Measurements from ENCODE around the gene RNF114. TPM values are rescaled to one million over a fixed set of nuclear protein-coding genes. Genes with fewer than 3 reads are reported as not detected.

Gene RNF114
- total RNA-seq, 1 donor from 2014 or later: 80.5 TPM

DNA sequence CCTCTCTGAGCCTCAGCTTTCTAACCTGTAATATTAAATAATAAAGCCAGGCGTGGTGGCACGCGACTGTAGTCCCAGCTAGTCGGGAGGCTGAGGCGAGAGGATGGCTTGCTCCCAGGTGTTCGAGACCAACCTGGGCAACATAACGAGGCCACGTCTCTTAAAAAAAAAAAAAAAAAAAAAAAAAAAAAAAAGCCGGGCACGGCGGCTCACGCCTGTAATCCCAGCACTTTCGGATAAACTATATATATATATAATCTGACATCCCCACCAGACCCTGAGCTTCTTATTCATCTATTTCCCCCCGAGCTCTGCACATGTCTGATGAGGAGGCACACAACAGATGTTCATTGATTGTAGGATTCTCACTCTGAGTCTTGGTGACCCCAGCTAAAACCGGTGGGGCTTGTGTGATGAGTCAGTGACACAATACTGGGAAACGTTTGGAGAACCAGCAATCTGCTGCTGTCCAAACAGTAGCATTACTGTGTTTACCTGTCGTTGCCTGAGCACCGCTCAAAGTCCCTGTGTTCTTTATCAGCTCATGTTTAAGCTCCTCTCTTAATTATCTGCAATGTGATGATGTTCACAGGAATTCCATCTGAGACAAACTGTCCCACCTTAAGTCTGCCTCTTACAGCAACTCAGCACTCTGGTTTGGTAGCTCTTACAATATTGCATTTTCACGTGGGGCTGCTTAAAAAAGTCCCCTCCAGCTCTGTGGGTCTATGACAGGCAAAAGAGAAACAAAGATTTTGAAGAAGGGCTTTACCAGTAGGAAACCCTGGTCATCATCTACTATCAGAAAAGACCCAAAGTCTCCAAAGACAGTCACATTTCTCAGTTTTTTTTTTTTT, 19.8 kb upstream of the RNF114 start:
- DNase-seq (ENCODE audit: low spot score) (no peak), ATAC-seq (peak; percentile 1)
- intact Hi-C loops (cut with DNase I): loop anchor here (10.0 kb wide), 1 partner anchor 302 kb away; no protein-coding TSS in a partner anchor

DNA sequence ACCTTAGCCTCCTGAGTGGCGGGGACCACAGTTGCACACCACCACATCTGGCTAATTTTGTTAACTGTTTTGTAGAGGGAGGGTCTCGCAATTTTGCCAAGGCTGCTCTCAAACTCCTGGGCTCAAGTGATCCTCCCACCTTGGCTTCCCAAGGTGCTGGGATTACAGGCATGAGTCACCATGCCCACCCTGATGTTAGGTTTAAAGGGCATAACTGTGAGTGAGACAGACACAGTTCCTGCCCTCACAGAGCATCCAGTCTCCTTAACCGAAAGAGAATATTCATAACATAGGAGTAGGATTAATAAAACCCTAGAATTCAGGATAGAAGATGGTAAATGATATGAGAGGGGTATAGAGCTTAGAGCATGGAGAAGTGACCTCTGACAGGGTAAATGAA, 17.8 kb upstream of the RNF114 start:
- DNase-seq (ENCODE audit: low spot score) (no peak), ATAC-seq (no peak)
- intact Hi-C loops (cut with DNase I): loop anchor here (10.0 kb wide), 1 partner anchor 304 kb away; no protein-coding TSS in a partner anchor

DNA sequence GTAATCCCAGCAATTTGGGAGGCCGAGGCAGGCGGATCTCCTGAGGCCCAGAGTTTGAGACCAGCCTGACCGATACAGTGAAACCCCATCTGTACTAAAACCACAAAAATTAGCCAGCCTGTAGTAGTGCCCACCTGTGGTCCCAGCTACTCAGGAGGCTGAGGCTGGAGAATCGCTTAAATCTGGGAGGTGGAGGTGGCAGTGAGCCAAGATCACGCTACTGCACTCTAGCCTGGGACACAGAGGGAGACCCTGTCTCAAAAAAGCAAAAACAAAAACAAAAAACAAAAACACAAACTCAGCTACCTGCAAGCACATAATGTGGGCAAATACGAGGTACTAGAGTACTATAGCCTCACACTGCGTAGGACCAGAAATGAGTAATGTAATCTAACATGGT, 17.2 kb upstream of the RNF114 start:
- intact Hi-C loops (cut with DNase I): loop anchor here (10.0 kb wide), 1 partner anchor 304 kb away; no protein-coding TSS in a partner anchor
- no peak for ATAC-seq
- no peak for DNase-seq (ENCODE audit: low spot score)

DNA sequence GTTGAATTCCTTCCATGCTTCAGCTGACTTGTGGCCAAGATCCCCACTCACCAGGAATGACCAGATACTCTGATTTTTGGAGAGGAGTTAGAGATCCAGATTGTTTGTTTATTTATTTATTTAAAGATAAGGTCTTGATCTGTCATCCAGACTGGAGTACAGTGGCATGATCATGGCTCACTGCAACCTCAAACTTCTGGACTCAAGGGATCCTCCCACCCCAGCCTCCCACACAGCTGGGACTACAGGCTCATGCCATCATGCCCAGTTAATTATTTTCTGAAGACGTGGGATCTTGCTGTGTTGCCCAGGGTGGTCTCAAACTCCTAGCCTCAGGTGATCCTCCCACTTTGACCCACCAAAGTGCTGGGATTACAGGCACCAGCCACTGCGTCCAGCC, 16.7 kb upstream of the RNF114 start:
- ATAC-seq (no peak), DNase-seq (ENCODE audit: low spot score) (no peak)
- intact Hi-C loops (cut with DNase I): loop anchor here (10.0 kb wide), 1 partner anchor 305 kb away; no protein-coding TSS in a partner anchor

DNA sequence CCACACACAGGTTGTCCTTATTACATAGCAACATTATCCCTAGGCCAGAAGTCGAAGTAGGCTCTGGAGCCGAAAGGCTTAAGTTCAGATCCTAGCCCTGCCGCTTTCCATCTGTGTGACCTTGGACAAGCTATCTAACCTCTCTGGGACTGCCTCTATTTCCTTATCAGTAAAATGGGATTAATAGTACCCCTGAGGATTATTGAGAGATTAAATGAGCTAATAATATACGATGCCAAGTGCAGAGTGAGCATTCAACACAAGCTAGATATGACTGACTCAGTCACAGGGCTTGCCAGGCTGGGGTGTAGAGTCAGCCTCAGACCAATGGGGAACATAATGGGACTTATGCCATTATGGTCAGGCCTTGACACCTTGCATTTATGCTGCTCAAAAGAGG, 11.9 kb upstream of the RNF114 start:
- DNase-seq (ENCODE audit: low spot score) (no peak), ATAC-seq (no peak)
- intact Hi-C loops (cut with DNase I): loop anchor here (10.0 kb wide), 1 partner anchor 589 kb away; no protein-coding TSS in a partner anchor

DNA sequence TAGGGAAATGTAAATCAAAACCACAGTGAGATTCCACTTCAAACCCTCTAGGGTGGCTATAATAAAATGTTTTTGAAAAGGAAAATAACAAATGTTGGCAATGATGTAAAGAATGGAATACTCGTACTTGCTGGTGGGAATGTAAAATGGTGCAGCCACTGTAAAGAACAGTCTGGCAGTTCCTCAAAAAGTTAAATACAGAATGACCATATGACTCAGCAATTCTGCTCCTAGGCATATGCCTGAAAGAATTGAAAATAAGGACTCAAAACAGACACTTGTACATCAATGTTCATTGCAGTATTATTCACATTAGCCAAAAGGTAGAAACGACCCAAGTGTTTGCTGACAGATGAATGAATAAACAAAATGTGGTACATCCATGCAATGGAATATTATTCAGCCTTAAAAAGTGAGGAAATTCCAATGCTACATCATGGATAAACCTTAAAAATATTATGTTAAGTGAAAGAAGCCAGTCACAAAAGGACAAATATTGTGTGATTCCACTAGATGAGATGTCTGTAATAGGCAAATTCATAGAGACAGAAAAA, 10.2 kb upstream of the RNF114 start:
- intact Hi-C loops (cut with DNase I): loop anchor here (10.0 kb wide), 1 partner anchor 591 kb away; no protein-coding TSS in a partner anchor
- no peak for DNase-seq (ENCODE audit: low spot score)
- ATAC-seq: no peak

DNA sequence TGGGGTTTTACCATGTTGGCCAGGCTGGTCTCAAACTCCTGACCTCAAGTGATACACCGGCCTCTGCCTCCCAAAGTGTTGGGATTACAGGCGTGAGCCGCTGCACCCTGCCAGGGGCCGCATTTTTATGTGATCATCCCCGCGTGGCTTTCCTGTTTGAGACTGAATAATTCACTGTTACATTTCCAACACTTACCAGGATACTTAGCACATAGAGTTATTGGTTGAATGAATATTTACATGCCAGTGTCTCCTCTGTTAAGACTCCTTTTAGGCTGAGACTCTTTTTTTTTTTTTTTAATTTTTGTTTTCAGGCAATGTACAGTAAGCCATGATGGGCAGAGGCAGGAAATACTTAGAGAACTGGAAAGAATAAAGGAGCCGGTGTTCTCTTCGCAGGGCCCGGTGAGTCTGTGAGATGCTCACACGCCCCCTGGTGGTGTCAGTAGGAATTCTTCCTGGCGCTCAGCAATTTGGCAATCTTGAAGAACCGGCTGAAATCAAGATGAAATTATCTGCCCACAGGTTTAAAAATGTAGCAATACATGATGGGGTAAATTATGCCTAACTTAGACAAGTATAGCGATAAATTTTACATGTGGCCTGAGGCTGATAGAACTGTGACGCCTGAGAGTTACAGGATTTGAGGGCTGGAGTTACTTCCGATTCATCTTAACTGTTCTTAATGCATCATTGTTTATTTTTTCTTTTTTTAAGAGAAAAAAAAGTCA, 7.6 kb upstream of the RNF114 start:
- intact Hi-C loops (cut with DNase I): loop anchor here (10.0 kb wide), 1 partner anchor 594 kb away; no protein-coding TSS in a partner anchor
- ATAC-seq: peak; percentile 93
- peak; percentile 90 for DNase-seq (ENCODE audit: low spot score)

DNA sequence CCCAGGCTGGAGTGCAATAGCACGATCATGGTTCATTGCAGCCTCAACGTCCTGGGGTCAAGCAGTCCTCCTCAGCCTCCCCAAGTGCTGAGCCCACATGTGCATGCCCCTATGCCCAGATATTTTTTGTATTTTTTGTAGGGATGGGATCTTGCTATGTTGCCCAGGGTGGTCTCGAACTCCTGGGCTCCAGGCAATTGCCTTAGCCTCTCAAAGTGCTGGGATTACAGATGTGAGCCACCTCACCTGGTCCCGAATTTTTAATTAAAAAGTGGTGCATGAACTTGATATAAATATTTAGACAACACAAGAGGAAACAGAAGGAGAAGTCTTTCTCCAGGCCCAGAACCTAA, 7.1 kb upstream of the RNF114 start:
- intact Hi-C loops (cut with DNase I): loop anchor here (10.0 kb wide), 1 partner anchor 594 kb away; no protein-coding TSS in a partner anchor
- DNase-seq (ENCODE audit: low spot score): no peak
- ATAC-seq: peak; percentile 10

DNA sequence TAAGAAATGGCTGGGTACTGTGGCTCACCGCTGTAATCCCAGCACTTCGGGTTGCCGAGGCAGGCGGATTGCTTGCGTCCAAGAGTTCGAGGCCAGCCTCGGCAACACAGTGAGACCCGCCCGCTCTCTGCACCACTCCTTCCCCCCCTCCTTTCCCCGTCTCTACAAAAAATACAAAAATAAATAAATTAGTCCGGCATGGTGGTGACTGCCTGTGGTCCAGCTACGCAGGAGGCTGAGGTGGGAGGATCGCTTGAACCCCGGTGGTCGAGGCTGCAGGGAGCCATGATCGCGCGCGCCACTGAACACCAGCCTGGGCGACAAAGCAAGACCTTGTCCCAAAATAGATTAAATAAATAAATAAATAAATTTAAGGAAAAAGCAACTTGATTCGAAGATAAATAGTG, 448 bp upstream of the RNF114 start:
- intact Hi-C loops (cut with DNase I): no loop called here
- ATAC-seq: peak; percentile 13
- DNase-seq (ENCODE audit: low spot score): no peak

DNA sequence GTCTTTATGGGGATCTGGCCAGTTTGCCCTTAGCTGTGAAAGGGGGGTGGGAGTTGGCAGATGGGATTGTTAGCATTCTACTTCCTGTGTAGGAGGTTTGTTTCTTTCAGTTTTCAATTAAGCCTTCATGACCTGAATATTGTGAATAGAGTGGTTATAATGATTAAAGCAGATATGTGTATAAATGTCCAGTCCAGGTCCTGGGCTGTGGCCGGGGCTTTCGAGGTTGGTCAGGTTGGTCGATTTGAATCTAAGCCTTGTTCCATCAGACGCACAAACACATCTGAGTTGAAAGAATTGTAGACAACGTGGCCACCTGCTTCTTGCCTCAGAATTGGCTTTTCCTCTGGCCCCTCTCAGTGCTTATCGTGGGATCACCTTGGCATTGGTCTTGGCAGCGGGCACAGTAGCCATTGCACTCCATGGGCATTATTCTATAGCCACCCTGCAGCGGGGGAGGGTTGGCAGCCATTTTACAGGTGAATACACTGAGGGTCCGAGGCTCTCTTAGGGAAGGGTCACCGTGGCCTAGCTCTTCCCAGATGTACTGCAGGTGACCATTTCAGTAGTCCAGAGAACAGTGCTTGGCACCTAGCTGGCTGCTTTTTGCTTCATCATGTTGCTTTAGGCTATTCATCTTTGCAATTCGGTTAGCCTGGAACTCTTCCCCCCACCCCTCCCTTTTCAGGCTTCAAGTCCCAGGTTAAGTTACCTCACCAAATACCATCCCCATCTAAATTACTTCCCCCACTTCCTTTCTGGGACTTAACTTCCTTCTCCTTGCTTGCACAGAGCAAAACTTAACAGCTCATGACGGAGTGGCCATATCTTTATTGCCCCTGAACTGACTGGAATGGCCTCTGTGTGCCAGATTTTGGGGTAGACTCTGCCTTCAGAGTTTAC, 1.1 kb downstream of the RNF114 start:
- ATAC-seq: no peak
- intact Hi-C loops (cut with DNase I): no loop called here
- DNase-seq (ENCODE audit: low spot score): no peak

DNA sequence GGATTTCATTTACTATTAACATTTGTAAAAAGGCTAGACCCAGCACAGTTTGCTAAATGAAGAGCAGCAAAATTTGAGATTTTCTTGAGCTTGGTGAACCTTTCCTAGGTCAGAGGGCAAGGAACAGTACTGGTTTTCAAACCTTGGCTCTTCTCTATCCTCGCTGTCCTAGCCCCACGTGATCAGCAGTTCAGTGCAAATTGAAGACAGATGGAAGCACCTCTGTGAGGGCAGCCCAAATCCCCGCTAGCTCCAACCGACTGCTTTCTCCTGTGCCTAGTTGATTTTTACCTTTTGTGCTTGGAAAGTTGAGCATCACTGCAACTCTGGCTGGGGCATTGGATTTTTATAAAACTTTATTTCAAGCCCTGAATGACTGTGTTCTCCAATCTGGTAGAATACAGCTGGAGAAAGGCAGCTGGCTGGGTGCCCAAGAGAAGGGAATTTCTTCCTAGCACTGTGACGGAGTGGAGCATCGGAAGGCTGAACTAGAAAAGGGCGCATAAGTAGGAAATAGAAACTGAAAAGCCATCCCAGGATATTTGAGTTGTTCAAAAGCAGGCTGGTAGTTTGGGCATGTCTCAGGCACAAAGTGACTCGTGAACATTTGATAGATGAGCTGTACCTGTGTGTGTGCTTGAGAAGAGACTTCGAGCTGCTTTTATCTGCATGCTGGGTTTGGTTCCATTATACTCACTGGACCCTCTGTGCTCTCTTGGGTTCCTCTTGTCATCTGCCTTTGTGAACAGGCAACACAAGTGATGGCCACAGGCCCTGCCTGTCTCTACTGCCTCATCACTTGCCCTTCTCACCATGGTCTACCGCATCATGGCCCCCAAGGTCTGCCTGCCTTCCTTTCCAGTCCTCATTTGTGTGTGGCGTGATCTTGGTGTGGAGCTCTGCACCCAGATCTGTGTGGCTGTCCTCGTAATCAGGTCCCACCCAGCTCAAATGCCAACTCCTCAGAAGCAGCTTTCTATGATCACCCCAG, 2.3 kb downstream of the RNF114 start:
- ATAC-seq (peak; percentile 58), DNase-seq (ENCODE audit: low spot score) (peak; percentile 86)
- intact Hi-C loops (cut with DNase I): no loop called here

DNA sequence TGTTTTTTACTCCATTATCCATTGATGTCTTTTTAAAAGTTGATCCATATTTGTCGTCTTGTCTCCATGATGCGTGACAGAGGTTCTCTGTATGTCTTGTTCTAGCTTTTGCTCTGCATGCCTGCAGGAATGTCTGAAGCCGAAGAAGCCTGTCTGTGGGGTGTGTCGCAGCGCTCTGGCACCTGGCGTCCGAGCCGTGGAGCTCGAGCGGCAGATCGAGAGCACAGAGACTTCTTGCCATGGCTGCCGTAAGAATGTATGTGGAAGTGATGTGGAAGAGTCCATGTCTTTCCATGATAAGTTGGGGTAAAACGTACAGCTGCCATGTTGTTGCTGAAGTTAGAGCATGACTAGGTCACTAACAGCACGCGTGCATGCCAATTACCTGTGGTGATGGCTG, 5.3 kb downstream of the RNF114 start:
- intact Hi-C loops (cut with DNase I): no loop called here
- ATAC-seq (no peak), DNase-seq (ENCODE audit: low spot score) (no peak)

DNA sequence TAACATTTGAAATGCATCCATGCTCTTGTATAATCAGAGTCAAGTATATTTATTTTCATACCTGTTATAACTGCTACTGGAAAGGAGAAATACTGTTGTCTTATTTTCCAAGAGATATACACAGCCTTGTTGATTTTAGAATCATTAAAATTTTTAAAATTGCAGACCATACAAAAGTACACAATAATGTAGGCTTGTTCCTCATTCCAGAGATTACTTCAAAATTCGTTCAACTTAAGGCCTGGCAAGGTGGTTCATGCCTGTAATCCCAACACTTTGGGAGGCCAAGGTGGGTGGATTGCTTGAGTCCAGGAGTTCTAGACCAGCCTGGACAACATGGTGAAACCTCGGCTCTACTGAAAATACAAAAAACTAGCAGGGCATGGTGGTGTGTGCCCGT, 6.1 kb downstream of the RNF114 start:
- intact Hi-C loops (cut with DNase I): no loop called here
- DNase-seq (ENCODE audit: low spot score) (no peak), ATAC-seq (no peak)

DNA sequence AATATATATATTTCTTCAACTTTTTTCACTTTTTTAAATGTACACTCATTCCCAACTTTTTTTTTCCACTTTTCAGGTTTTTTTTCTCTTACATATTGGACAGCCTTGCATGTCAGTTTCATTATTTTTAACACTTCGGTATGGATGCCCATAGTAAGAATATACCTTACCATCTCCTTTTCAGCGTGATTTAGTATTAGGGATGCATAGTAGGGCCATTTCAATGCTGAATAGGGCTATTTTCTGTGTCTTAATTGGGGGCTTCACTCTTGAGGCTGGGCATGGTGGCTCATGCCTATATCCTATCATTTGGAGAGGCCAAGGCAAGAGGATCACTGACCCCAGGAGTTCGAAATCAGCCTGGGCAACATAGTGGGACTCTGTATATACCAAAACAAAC, 6.7 kb downstream of the RNF114 start:
- ATAC-seq (no peak), DNase-seq (ENCODE audit: low spot score) (no peak)
- intact Hi-C loops (cut with DNase I): no loop called here

DNA sequence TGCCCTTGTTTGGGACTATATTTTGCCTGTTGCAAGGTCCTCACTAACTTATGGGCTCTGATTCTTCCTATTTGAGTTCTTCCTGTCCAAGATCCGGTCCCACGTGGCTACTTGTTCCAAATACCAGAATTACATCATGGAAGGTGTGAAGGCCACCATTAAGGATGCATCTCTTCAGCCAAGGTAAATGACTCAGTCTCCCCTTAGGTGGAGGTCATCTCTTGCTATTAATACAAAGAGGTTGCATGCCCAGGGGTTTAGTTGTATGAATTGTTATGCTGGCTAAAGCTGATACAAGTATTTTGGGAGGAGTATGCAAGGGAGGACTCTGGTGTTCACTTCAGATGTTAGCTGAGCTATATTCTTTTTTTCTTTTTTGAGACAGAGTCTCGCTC, 9.1 kb downstream of the RNF114 start:
- DNase-seq (ENCODE audit: low spot score): no peak
- no peak for ATAC-seq
- intact Hi-C loops (cut with DNase I): no loop called here

DNA sequence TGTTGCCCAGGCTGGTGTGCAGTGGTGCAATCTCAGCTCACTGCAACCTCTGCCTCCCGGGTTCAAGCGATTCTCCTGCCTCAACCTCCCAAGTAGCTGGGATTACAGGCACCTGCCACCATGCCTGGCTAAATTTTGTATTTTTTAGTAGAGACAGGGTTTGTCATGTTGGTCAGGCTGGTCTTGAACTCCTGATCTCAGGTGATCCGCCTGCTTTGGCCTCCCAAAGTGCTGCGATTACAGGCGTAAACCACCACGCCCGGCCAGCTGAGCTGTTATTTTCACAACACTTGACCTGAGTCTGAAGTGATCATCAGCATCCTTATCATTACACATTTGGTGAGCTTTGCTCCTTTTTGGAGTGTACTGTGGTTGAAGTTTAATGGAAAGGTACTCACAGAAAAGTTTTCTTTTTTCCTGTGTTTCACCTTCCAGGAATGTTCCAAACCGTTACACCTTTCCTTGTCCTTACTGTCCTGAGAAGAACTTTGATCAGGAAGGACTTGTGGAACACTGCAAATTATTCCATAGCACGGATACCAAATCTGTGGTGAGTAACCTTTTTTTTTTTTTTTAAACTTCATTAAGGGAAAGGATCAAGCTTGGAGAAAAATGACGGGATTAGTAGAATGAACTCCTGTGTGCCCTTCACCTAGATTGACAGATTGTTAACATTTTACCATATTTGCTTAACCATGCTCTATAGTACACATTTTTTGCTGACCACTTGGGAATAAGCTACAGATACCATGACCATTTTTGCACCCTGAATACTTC, 9.7 kb downstream of the RNF114 start:
- intact Hi-C loops (cut with DNase I): no loop called here
- ATAC-seq: no peak
- no peak for DNase-seq (ENCODE audit: low spot score)

DNA sequence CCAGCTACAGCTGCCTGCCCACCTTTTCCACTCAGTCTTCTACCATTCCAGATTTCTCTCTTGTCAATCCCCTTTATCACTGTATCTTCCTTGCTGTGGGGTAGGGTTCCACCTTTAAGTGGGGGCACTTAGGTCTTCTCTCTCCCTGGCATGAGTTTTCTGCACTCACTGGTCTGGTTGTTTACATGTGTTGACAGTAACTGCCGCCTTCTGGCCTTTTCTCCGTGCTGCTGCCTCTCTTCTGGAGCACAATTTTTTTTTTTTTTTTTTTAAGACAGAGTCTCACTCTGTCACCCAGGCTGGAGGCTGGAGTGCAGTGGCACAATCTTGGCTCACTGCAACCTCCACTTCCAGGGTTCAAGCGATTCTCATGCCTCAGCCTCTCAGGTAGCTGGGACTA, 12.0 kb downstream of the RNF114 start:
- intact Hi-C loops (cut with DNase I): no loop called here
- ATAC-seq (no peak), DNase-seq (ENCODE audit: low spot score) (no peak)

All from sciatic nerve (tissue), 2 donors.